NB4 (cell line): ENCODE data around the gene TMEM231.

Experiments
- MYC ChIP-seq: IDR thresholded peaks from 2 replicates; pipeline ENCODE4 v1.6.1; 2011; ENCODE audit warnings: low read depth, low read length
- POLR2A ChIP-seq: IDR thresholded peaks from 2 replicates; pipeline ENCODE4 v1.6.1; 2011; ENCODE audit warnings: mild to moderate bottlenecking; ENCODE audit not compliant: insufficient read length; ENCODE audit errors: extremely low read depth
- TF ChIP-seq, protein P1 (sequence below): IDR thresholded peaks from one replicate; pipeline ENCODE4 v1.5.1; 2012; ENCODE audit warnings: low read depth, low read length
- TF ChIP-seq, protein P2 (sequence below): IDR thresholded peaks from 2 replicates; pipeline ENCODE4 v1.6.1; 2011; ENCODE audit warnings: low read depth, low read length

- TF ChIP-seq, protein P1, sequence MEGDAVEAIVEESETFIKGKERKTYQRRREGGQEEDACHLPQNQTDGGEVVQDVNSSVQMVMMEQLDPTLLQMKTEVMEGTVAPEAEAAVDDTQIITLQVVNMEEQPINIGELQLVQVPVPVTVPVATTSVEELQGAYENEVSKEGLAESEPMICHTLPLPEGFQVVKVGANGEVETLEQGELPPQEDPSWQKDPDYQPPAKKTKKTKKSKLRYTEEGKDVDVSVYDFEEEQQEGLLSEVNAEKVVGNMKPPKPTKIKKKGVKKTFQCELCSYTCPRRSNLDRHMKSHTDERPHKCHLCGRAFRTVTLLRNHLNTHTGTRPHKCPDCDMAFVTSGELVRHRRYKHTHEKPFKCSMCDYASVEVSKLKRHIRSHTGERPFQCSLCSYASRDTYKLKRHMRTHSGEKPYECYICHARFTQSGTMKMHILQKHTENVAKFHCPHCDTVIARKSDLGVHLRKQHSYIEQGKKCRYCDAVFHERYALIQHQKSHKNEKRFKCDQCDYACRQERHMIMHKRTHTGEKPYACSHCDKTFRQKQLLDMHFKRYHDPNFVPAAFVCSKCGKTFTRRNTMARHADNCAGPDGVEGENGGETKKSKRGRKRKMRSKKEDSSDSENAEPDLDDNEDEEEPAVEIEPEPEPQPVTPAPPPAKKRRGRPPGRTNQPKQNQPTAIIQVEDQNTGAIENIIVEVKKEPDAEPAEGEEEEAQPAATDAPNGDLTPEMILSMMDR, result no peak
- TF ChIP-seq POLR2A (no peak), MYC (no peak)
- TF ChIP-seq, protein P2, sequence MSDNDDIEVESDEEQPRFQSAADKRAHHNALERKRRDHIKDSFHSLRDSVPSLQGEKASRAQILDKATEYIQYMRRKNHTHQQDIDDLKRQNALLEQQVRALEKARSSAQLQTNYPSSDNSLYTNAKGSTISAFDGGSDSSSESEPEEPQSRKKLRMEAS, result no peak
Measured at GRCh38 chr16:75593825-75594820, 38.1 kb upstream of the TMEM231 start.
